Stomach (tissue), 4 donors: Measurements from ENCODE around the gene ZNF513.
A peak's percentile ranks its signal among the peaks of the same experiment; 100 is the strongest.

Experiments
- EP300 ChIP-seq: sonication (generic); formaldehyde crosslinking; IDR thresholded peaks from one replicate; pipeline ENCODE4 v1.6.1; 2017; ENCODE audit warnings: antibody characterized with exemption
- POLR2A ChIP-seq, 4 donors: fragments of 450-650 bp; IDR thresholded peaks; one replicate each; pipeline ENCODE4 v1.6.1; 2016; ENCODE audit warnings: antibody characterized with exemption in 4 of 4, control low read depth in 2 of 4, mild to moderate bottlenecking in 1 of 4, moderate library complexity in 1 of 4
- POLR2AphosphoS5 ChIP-seq, 3 donors: sonication (generic); formaldehyde crosslinking; IDR thresholded peaks; one replicate each; pipeline ENCODE4 v1.6.1; 2016; ENCODE audit warnings: antibody characterized with exemption in 3 of 3
- TF ChIP-seq, protein P1 (sequence below), 7 experiments: fragments of 450-650 bp in 4 of 7; fragments of 200-600 bp in 3 of 7; sonication (generic) in 3 of 7; IDR thresholded peaks; one replicate each; pipeline ENCODE4 v1.5.1; 2016 to 2019; ENCODE audit warnings: antibody characterized with exemption in 7 of 7, control low read depth in 2 of 7, mild to moderate bottlenecking in 1 of 7

DNA sequence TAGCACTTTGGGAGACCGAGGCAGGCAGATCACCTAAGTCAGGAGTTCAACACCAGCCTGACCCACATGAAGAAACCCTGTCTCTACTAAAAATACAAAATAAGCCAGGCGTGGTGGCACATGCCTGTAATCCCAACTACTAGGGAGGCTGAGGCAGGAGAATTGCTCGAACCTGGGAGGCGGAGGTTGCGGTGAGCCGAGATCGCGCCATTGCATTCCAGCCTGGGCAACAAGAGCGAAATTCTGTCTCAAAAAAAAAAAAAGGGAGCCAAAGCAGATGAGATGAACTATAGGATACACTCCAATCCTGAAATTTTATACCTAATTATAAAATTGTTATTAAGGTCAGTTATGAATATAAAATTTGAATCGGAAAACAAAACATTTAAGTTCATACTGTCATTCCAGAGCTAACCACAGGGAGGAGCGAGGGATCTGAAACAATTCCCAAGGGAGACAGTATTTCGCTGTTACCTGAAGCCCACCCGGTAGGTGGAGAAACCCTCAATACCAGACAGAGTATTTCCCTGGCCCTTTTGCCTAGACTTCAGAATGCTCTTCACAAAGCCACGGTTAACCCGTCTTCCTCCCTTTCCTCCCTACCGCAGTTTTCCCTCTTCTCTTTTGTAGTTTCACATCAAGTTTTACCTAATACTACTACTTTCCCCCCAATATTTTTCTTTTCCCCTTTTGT, 27.4 kb upstream of the ZNF513 start:
- TF ChIP-seq, protein P1, sequence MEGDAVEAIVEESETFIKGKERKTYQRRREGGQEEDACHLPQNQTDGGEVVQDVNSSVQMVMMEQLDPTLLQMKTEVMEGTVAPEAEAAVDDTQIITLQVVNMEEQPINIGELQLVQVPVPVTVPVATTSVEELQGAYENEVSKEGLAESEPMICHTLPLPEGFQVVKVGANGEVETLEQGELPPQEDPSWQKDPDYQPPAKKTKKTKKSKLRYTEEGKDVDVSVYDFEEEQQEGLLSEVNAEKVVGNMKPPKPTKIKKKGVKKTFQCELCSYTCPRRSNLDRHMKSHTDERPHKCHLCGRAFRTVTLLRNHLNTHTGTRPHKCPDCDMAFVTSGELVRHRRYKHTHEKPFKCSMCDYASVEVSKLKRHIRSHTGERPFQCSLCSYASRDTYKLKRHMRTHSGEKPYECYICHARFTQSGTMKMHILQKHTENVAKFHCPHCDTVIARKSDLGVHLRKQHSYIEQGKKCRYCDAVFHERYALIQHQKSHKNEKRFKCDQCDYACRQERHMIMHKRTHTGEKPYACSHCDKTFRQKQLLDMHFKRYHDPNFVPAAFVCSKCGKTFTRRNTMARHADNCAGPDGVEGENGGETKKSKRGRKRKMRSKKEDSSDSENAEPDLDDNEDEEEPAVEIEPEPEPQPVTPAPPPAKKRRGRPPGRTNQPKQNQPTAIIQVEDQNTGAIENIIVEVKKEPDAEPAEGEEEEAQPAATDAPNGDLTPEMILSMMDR (IDR thresholded peaks at IDR 0.05) = peak in 5 of 7 experiments; percentile 30 to 57 (median 47)
- TF ChIP-seq POLR2A (IDR thresholded peaks at IDR 0.05) (no peak), POLR2AphosphoS5 (IDR thresholded peaks at IDR 0.05) (no peak), EP300 (no peak)
